Measurements from ENCODE around the gene A2M. TPM values are rescaled to one million over a fixed set of nuclear protein-coding genes. Genes with fewer than 3 reads are reported as not detected.
A peak's percentile ranks its signal among the peaks of the same experiment; 100 is the strongest.

The A2M gene
- total and polyA plus RNA-seq, 2 of the 13 experiments (the other 11 are each of a cell fraction or from before 2014, with no cell fraction given) = 2,807 to 6,551 TPM

- TF ChIP-seq ZNF512 (CRISPR knock-in tag; IDR thresholded peaks at IDR 0.05) = no peak
- peak; percentile 26 to 53; a peak in 2 of 4 replicates for TF ChIP-seq POLR2A (IDR thresholded peaks at IDR 0.05; ENCODE audit: insufficient read depth in 1 of 2, low read depth in 2 of 2, low read length in 2 of 2)
- peak; percentile 59 for TF ChIP-seq PAF1 (CRISPR knock-in tag; IDR thresholded peaks at IDR 0.05)
- TF ChIP-seq SSRP1 (CRISPR knock-in tag; IDR thresholded peaks at IDR 0.05) = peak; percentile 99
- TF ChIP-seq ATF7-NPFF (CRISPR knock-in tag; IDR thresholded peaks at IDR 0.05; ENCODE audit: low read depth) = 0 out of 2 replicates have a peak, but pooled peaks have one; percentile 45
Measured at GRCh38 chr12:9101018-9101687, 14.6 kb downstream of the A2M start (continued).

- Histone ChIP-seq H3K9me3 (ENCODE audit: low read length) (no peaks in the 10 kb centered on the region), H3K79me2 (ENCODE audit: insufficient read depth, low read length) (no peaks in the 10 kb centered on the region), H3K4me2 (ENCODE audit: low read depth, low read length) (no peak overlapping the region), H3K9ac (ENCODE audit: insufficient read depth, low read depth, low read length) (no peak overlapping the region), H4K20me1 (ENCODE audit: insufficient read depth, low read length) (peaks cover 24% of the 10 kb centered on the region), H3K4me3 (replicated peaks in 1 of 3; ENCODE audit: insufficient read depth in 1 of 3, low read depth in 2 of 3, low read length in 3 of 3) (no peak overlapping the region), H3K27ac (ENCODE audit: extremely low read length, insufficient read depth, low read length) (no peak overlapping the region), H2AFZ (ENCODE audit: low read length) (no peak overlapping the region), H3K36me3 (replicated peaks in 1 of 2; ENCODE audit: control insufficient read depth in 1 of 2, insufficient read depth in 2 of 2, low read length in 2 of 2) (peaks cover 17 to 74% of the 10 kb centered on the region in 2 experiments), H3K27me3 (ENCODE audit: control insufficient read depth in 1 of 2, insufficient read depth in 2 of 2, low read length in 2 of 2) (no peaks in the 10 kb centered on the region), H3K4me1 (ENCODE audit: insufficient read depth, low read length) (0 out of 2 replicates have a peak, but pooled peaks cover 13% of the 10 kb centered on the region)
- WGBS (ENCODE audit: low lambda C conversion rate) = 97% methylated on average over 2 of the region's 2 CpGs
- CTCF ChIA-PET (ENCODE audit: low intra/inter-chr PET ratio, low total read pairs) = no interaction called here
- in situ Hi-C loops (cut with HindIII; ENCODE audit: extremely low pct_ligation_motif_present, low pct_unique_long_range_greater_than_20kb) = no loop called here
- FAIRE-seq (no peak), ATAC-seq (no peak), DNase-seq (ENCODE audit: low spot score) (no peak)
- POLR2A ChIA-PET = no interaction called here
- intact Hi-C loops (cut with micrococcal nuclease; ENCODE audit: unreplicated experiment) = no loop called here
- TSS peak; percentile 18 for BruUV-seq (replicated peaks)
- 0 out of 2 replicates have a peak, but pooled peaks have one; percentile 33 for TF ChIP-seq POLR2AphosphoS5 (IDR thresholded peaks at IDR 0.05; ENCODE audit: low read depth, low read length)
- no peak for TF ChIP-seq TAF15 (IDR thresholded peaks at IDR 0.05; ENCODE audit: low read depth, low read length, poor library complexity, severe bottlenecking)
- TF ChIP-seq ZNF619 (CRISPR knock-in tag; IDR thresholded peaks at IDR 0.05) = no peak
- no peak for TF ChIP-seq ZMYM4 (CRISPR knock-in tag; IDR thresholded peaks at IDR 0.05)
- peak in 1 of 2 experiments; percentile 21; a peak in 1 of 4 replicates for TF ChIP-seq POLR2A (IDR thresholded peaks at IDR 0.05; ENCODE audit: insufficient read depth in 1 of 2, low read depth in 2 of 2, low read length in 2 of 2)
- no peak for TF ChIP-seq LCORL (IDR thresholded peaks at IDR 0.05)
- TF ChIP-seq LCORL (CRISPR knock-in tag; IDR thresholded peaks at IDR 0.05) = no peak
- peak; percentile 57 for TF ChIP-seq AGO2 (optimal IDR thresholded peaks at IDR 0.05; ENCODE audit: low read depth, low read length)
- no peak for TF ChIP-seq GTF2F1 (IDR thresholded peaks at IDR 0.05; ENCODE audit: low read length)
- TF ChIP-seq ZNF879 (CRISPR knock-in tag; IDR thresholded peaks at IDR 0.05) = no peak
- peak; percentile 4; the same call in 1 of the 2 replicates for TF ChIP-seq POLR2G (IDR thresholded peaks at IDR 0.05; ENCODE audit: low read depth, low read length)
- TF ChIP-seq CREB1 (IDR thresholded peaks at IDR 0.05) = no peak
- TF ChIP-seq CREB1 (CRISPR knock-in tag; IDR thresholded peaks at IDR 0.05) = 0 out of 2 replicates have a peak, but pooled peaks have one; percentile 20
- TF ChIP-seq PAF1 (CRISPR knock-in tag; IDR thresholded peaks at IDR 0.05) = peak; percentile 83
- 0 out of 2 replicates have a peak, but pooled peaks have one; percentile 19 for TF ChIP-seq SSRP1 (CRISPR knock-in tag; IDR thresholded peaks at IDR 0.05)
- TF ChIP-seq SP2 (CRISPR knock-in tag; IDR thresholded peaks at IDR 0.05) = no peak
- peak; percentile 82 for TF ChIP-seq RBFOX2 (IDR thresholded peaks at IDR 0.05; ENCODE audit: low read depth, low read length)
Measured at GRCh38 chr12:9099552-9100190, 16.0 kb downstream of the A2M start.

All from HepG2 (cell line).